Measurements from ENCODE around the gene RGS17.
A peak's percentile ranks its signal among the peaks of the same experiment; 100 is the strongest.

RGS17 gene

GRCh38 chr6:153102605-153103318 lies 28.3 kb downstream of the RGS17 start:
- CTCF ChIA-PET: interaction anchor here (0.9 kb wide), 1 partner anchor 78 kb away, joined by 4 read pairs; no protein-coding TSS in a partner anchor

GRCh38 chr6:153101461-153101860 lies 29.6 kb downstream of the RGS17 start:
- ChIA-PET POLR2A (no interaction called here), CTCF (no interaction called here)
- no peak for TF ChIP-seq CTCF (IDR thresholded peaks at IDR 0.05; ENCODE audit: insufficient read depth, low read length, missing control alignments)
- no peak overlapping the region for H3K4me3 ChIP-seq (ENCODE audit: low read depth, low read length)
- DNase-seq (ENCODE audit: low read depth, low spot score): no peak

More at GRCh38 chr6:153102605-153103318, 28.3 kb downstream of the RGS17 start:
- no peak for TF ChIP-seq CTCF (IDR thresholded peaks at IDR 0.05; ENCODE audit: insufficient read depth, low read length, missing control alignments)
- no peak overlapping the region for H3K4me3 ChIP-seq (ENCODE audit: low read depth, low read length)
- no peak for DNase-seq (ENCODE audit: low read depth, low spot score)
- POLR2A ChIA-PET: no interaction called here

GRCh38 chr6:153099636-153100035 lies 31.4 kb downstream of the RGS17 start:
- CTCF ChIA-PET: no interaction called here
- DNase-seq (ENCODE audit: low read depth, low spot score): no peak
- POLR2A ChIA-PET: no interaction called here
- no peak overlapping the region for H3K4me3 ChIP-seq (ENCODE audit: low read depth, low read length)
- TF ChIP-seq CTCF (IDR thresholded peaks at IDR 0.05; ENCODE audit: insufficient read depth, low read length, missing control alignments): no peak

- H3K4me3 ChIP-seq (ENCODE audit: low read depth, low read length): no peak overlapping the region
- ChIA-PET CTCF (interaction anchor here (1.1 to 1.2 kb wide), 2 partner anchors 12 to 13 kb away, joined by 3 to 4 read pairs; no protein-coding TSS in a partner anchor), POLR2A (no interaction called here)
- TF ChIP-seq CTCF (IDR thresholded peaks at IDR 0.05; ENCODE audit: insufficient read depth, low read length, missing control alignments): no peak
- no peak for DNase-seq (ENCODE audit: low read depth, low spot score)
Observed at GRCh38 chr6:153096792-153097191, 34.3 kb downstream of the RGS17 start.

GRCh38 chr6:153096031-153096430 lies 35.1 kb downstream of the RGS17 start:
- ChIA-PET POLR2A (no interaction called here), CTCF (interaction anchor here (1.2 kb wide), 1 partner anchor 14 kb away, joined by 4 read pairs; no protein-coding TSS in a partner anchor)
- H3K4me3 ChIP-seq (ENCODE audit: low read depth, low read length): no peak overlapping the region
- TF ChIP-seq CTCF (IDR thresholded peaks at IDR 0.05; ENCODE audit: insufficient read depth, low read length, missing control alignments): no peak
- no peak for DNase-seq (ENCODE audit: low read depth, low spot score)

GRCh38 chr6:153092082-153093013 lies 38.7 kb downstream of the RGS17 start:
- TF ChIP-seq CTCF (IDR thresholded peaks at IDR 0.05; ENCODE audit: insufficient read depth, low read length, missing control alignments): no peak
- POLR2A ChIA-PET: no interaction called here
- DNase-seq (ENCODE audit: low read depth, low spot score): peak; percentile 62
- CTCF ChIA-PET: interaction anchor here (1.4 kb wide), 1 partner anchor 59 kb away, joined by 3 read pairs; no protein-coding TSS in a partner anchor
- no peak overlapping the region for H3K4me3 ChIP-seq (ENCODE audit: low read depth, low read length)
